NCI-H1092 treated with DMSO at 0.1 percent for 48 hours (cell line): ENCODE measurements around the gene INSRR.
A peak's percentile ranks its signal among the peaks of the same experiment; 100 is the strongest.

Experiments
- DNase-seq: peaks from one replicate; lab custom pipeline; 2025; lab: John Stamatoyannopoulos, UW

The INSRR gene

GRCh38 chr1:156894001-156894400 lies 35.1 kb upstream of the INSRR start:
- DNase-seq: no peak

GRCh38 chr1:156893048-156893953 lies 34.4 kb upstream of the INSRR start, which contains the start of gene PEAR1:
TSS of gene PEAR1 (plus strand) at chr1:156893718. CDS start at chr1:156903927, 10,209 bp downstream.
- DNase-seq: no peak

GRCh38 chr1:156892190-156893047 lies 33.5 kb upstream of the INSRR start:
- DNase-seq: peak; percentile 70

GRCh38 chr1:156889802-156890580 lies 31.1 kb upstream of the INSRR start:
- DNase-seq: peak; percentile 78

- DNase-seq: no peak
Measured at GRCh38 chr1:156887734-156888133, 28.8 kb upstream of the INSRR start.

GRCh38 chr1:156887317-156887716 lies 28.4 kb upstream of the INSRR start:
- DNase-seq: no peak

GRCh38 chr1:156886583-156887281 lies 27.8 kb upstream of the INSRR start:
- DNase-seq: no peak

- no peak for DNase-seq
Measured at GRCh38 chr1:156885880-156886355, 27.0 kb upstream of the INSRR start.

GRCh38 chr1:156885314-156885713 lies 26.4 kb upstream of the INSRR start:
- no peak for DNase-seq

- DNase-seq: no peak
Measured at GRCh38 chr1:156884560-156885184, 25.8 kb upstream of the INSRR start.

- no peak for DNase-seq
Measured at GRCh38 chr1:156883919-156884318, 25.0 kb upstream of the INSRR start.

GRCh38 chr1:156882543-156882942 lies 23.6 kb upstream of the INSRR start:
- no peak for DNase-seq

GRCh38 chr1:156881663-156882062 lies 22.7 kb upstream of the INSRR start:
- DNase-seq: no peak

GRCh38 chr1:156881101-156881500 lies 22.2 kb upstream of the INSRR start:
- no peak for DNase-seq

GRCh38 chr1:156880473-156880872 lies 21.6 kb upstream of the INSRR start:
- no peak for DNase-seq

- no peak for DNase-seq
Measured at GRCh38 chr1:156879876-156880275, 21.0 kb upstream of the INSRR start.

- no peak for DNase-seq
Measured at GRCh38 chr1:156877433-156878170, 18.7 kb upstream of the INSRR start.

- DNase-seq: no peak
Measured at GRCh38 chr1:156876281-156876680, 17.4 kb upstream of the INSRR start.

GRCh38 chr1:156875341-156875615 lies 16.4 kb upstream of the INSRR start:
- DNase-seq: no peak
